GM12878 (cell line): ENCODE measurements around the gene CTSL. TPM values are rescaled to one million over a fixed set of nuclear protein-coding genes. Genes with fewer than 3 reads are reported as not detected.

Experiments
- ATAC-seq: fragments of 200-7000 bp; cut with Tn5 transposase; 3 replicates; pipeline ENCODE4 v1.9.1; 2020; ENCODE audit warnings: mild to moderate bottlenecking, moderate library complexity
- BruUV-seq: library from RNA; stranded (reverse); fragments of 400-500 nt; replicated peaks from 2 replicates; lab custom pipeline; 2021; lab: Mats Ljungman, UMichigan
- CTCF ChIA-PET: fragments of 300-600 bp; sonication (Branson Sonifier 250); formaldehyde crosslinking; extraction: SDS; loops from one replicate; lab custom pipeline; 2021; ENCODE audit warnings: inconsistent platforms; lab: Yijun Ruan, JAX
- POLR2A ChIA-PET: fragments of 350-600 bp; formaldehyde crosslinking; extraction: SDS; loops from one replicate; lab custom pipeline; 2021; ENCODE audit warnings: inconsistent platforms; lab: Charles Lee
- RAD21 ChIA-PET: fragments of 300-600 bp; sonication (Branson Sonifier 250); formaldehyde crosslinking; loops from one replicate; lab custom pipeline; 2023; ENCODE audit warnings: antibody characterized with exemption; ENCODE audit not compliant: unreplicated experiment; lab: Charles Lee
- SMC1A ChIA-PET: fragments of 300-600 bp; sonication (Branson Sonifier 250); formaldehyde crosslinking; loops from one replicate; lab custom pipeline; 2023; ENCODE audit not compliant: unreplicated experiment, uncharacterized antibody; lab: Charles Lee
- DNase-seq: peaks from one replicate; pipeline ENCODE4 v3.0.0-alpha.2; 2011; ENCODE audit warnings: low read depth, low spot score
- FAIRE-seq: peaks from 3 replicates; lab custom pipeline; 2011; peaks lifted over from hg19 to GRCh38; lab: Jason Lieb, UNC
- H2AFZ ChIP-seq: 2 replicates; pipeline ENCODE4 v1.6.0; 2011; ENCODE audit warnings: low read depth, low read length, control low read depth; ENCODE audit not compliant: control insufficient read depth
- H3K27ac ChIP-seq: 2 replicates; pipeline ENCODE4 v1.5.1; 2011; ENCODE audit warnings: control low read depth; ENCODE audit not compliant: control insufficient read depth, insufficient read depth
- H3K27me3 ChIP-seq, 2 experiments: replicated peaks in 1 of 2; 2 replicates each; pipeline versions ENCODE4 v1.6.0 to v1.6.1; 2011; ENCODE audit warnings: low read length in 1 of 2; ENCODE audit not compliant: control insufficient read depth in 2 of 2, insufficient read depth in 2 of 2
- H3K36me3 ChIP-seq, 2 experiments: 2 replicates each; pipeline ENCODE4 v1.5.1; 2011; ENCODE audit warnings: low read length in 1 of 2; ENCODE audit not compliant: control insufficient read depth in 2 of 2, insufficient read depth in 2 of 2
- H3K4me1 ChIP-seq: 2 replicates; pipeline ENCODE4 v1.6.1; 2011; ENCODE audit warnings: mild to moderate bottlenecking, low read length, moderate library complexity, mixed read lengths; ENCODE audit not compliant: control insufficient read depth, insufficient read depth
- H3K4me2 ChIP-seq: 2 replicates; pipeline ENCODE4 v1.6.0; 2011; ENCODE audit warnings: control low read depth; ENCODE audit not compliant: control insufficient read depth, insufficient read depth
- H3K4me3 ChIP-seq: fragments of 200-600 bp; sonication (generic); 2 replicates; pipeline ENCODE4 v1.5.1; 2016
- H3K79me2 ChIP-seq: 2 replicates; pipeline ENCODE4 v1.6.0; 2011; ENCODE audit warnings: low read length; ENCODE audit not compliant: control insufficient read depth, insufficient read depth
- H3K9ac ChIP-seq: 2 replicates; pipeline ENCODE4 v1.8.0; 2011; ENCODE audit warnings: low read length, control low read depth, mixed read lengths; ENCODE audit not compliant: control insufficient read depth, insufficient read depth
- H3K9me3 ChIP-seq: replicated peaks from 3 replicates; pipeline ENCODE4 v1.5.1; 2011; ENCODE audit warnings: mild to moderate bottlenecking, low read length; ENCODE audit not compliant: control insufficient read depth, insufficient read depth
- H4K20me1 ChIP-seq: 2 replicates; pipeline ENCODE4 v1.6.0; 2011; ENCODE audit not compliant: control insufficient read depth, insufficient read depth
- BCL3 ChIP-seq: IDR thresholded peaks from 2 replicates; pipeline ENCODE4 v1.6.1; 2011; ENCODE audit warnings: borderline replicate concordance, low read depth, mild to moderate bottlenecking, moderate library complexity, low read length; ENCODE audit not compliant: insufficient read depth, poor library complexity, severe bottlenecking
- CHD4 ChIP-seq: fragments of 200-600 bp; sonication (generic); IDR thresholded peaks from 2 replicates; pipeline ENCODE4 v1.6.1; 2016; ENCODE audit warnings: mild to moderate bottlenecking
- CREM ChIP-seq: IDR thresholded peaks from 2 replicates; pipeline ENCODE4 v1.6.1; 2014; ENCODE audit warnings: antibody characterized with exemption, low read depth
- CTCF ChIP-seq, 3 experiments: IDR thresholded peaks in 2 of 3; conservative IDR thresholded peaks in 1 of 3; 2 replicates each; pipeline ENCODE4 v1.5.1; 2011; ENCODE audit warnings: low read depth in 3 of 3, low read length in 3 of 3, mild to moderate bottlenecking in 3 of 3, control low read depth in 2 of 3, moderate library complexity in 2 of 3, inconsistent platforms in 1 of 3, mixed read lengths in 1 of 3; ENCODE audit not compliant: control insufficient read depth in 2 of 3, insufficient read depth in 1 of 3; ENCODE audit errors: extremely low read depth in 1 of 3
- E4F1 ChIP-seq: fragments of 450-650 bp; IDR thresholded peaks from 2 replicates; pipeline ENCODE4 v1.6.1; 2018; ENCODE audit warnings: borderline replicate concordance, mild to moderate bottlenecking; ENCODE audit not compliant: partially characterized antibody
- EZH2 ChIP-seq: IDR thresholded peaks from 2 replicates; pipeline ENCODE4 v1.6.1; 2012; ENCODE audit warnings: low read depth, mild to moderate bottlenecking, control low read depth, inconsistent platforms, low read length, borderline replicate concordance; ENCODE audit not compliant: control insufficient read depth
- IRF3 ChIP-seq: fragments of 450-650 bp; IDR thresholded peaks from 2 replicates; pipeline ENCODE4 v1.6.1; 2014; ENCODE audit warnings: mild to moderate bottlenecking
- POLR2A ChIP-seq: IDR thresholded peaks from 2 replicates; pipeline ENCODE4 v1.6.1; 2011; ENCODE audit warnings: low read depth, mild to moderate bottlenecking, low read length
- RBBP5 ChIP-seq: fragments of 200-600 bp; sonication (generic); conservative IDR thresholded peaks from 2 replicates; pipeline ENCODE4 v1.6.1; 2016
- RUNX3 ChIP-seq: IDR thresholded peaks from 2 replicates; pipeline ENCODE4 v1.6.1; 2012; ENCODE audit warnings: low read length, inconsistent platforms
- SKIL ChIP-seq: fragments of 450-650 bp; IDR thresholded peaks from 2 replicates; pipeline ENCODE4 v1.6.1; 2017; ENCODE audit warnings: mild to moderate bottlenecking, low read depth, inconsistent platforms; ENCODE audit not compliant: poor library complexity, severe bottlenecking
- ZNF207 ChIP-seq: fragments of 450-650 bp; IDR thresholded peaks from 2 replicates; pipeline ENCODE4 v1.6.1; 2014; ENCODE audit warnings: antibody characterized with exemption, mild to moderate bottlenecking, borderline replicate concordance
- ZNF384 ChIP-seq: IDR thresholded peaks from 2 replicates; pipeline ENCODE4 v1.6.1; 2012; ENCODE audit warnings: low read depth, mild to moderate bottlenecking, low read length, improper control_type of control experiment, borderline replicate concordance
- WGBS: methylation state at CpG from one replicate; pipeline ENCODE4 v1.1.6; 2016; ENCODE audit warnings: low lambda C conversion rate; ENCODE audit not compliant: insufficient replicate concordance, insufficient coverage; ENCODE audit errors: missing lambda C conversion rate; 5-methylcytosine and 5-hydroxymethylcytosine counted together
- in situ Hi-C: fragments of 300-500 bp; cut with MboI; formaldehyde crosslinking; loops from 9 replicates; pipeline ENCODE4 v1.14.3; 2018; ENCODE audit warnings: mixed read lengths
- intact Hi-C: fragments of 100-400 bp; cut with micrococcal nuclease; formaldehyde crosslinking; loops from one replicate; pipeline ENCODE4 v1.14.2; 2022; ENCODE audit not compliant: unreplicated experiment
- polyA plus RNA-seq, 11 experiments: library from polyadenylated mRNA; depleted of rRNA in 4 of 11; unstranded in 6 of 11; stranded (reverse) in 5 of 11; fragments of >200 nt; fragmentation: Nextera tagmentation in 4 of 11; fragmentation: Illumina TruSeq in 1 of 11; extraction: Ambion mirVana in 4 of 11; extraction: Trizol in 1 of 11; gene quantifications; 1 replicate in 1 of 11; 2 replicates in 10 of 11; pipeline versions ENCODE4 v1.2.1 to v1.2.3, GENCODE V29; 2011 to 2016; ENCODE audit warnings: inconsistent platforms in 2 of 11, missing spikeins in 2 of 11, low read depth in 1 of 11
- total RNA-seq, 4 experiments: library from RNA; depleted of rRNA in 3 of 4; stranded (reverse); fragments of >200 nt in 3 of 4; fragmentation: Illumina TruSeq in 1 of 4; extraction: Trizol in 1 of 4; gene quantifications; 2 replicates each; pipeline versions ENCODE4 v1.2.1 to v1.2.3, GENCODE V29; 2013 to 2021

The CTSL gene
- total and polyA plus RNA-seq, 10 of the 15 experiments (the other 5 are each of a cell fraction or from before 2014, with no cell fraction given): 0.24 to 0.72 TPM; not detected in 8

GRCh38 chr9:87760529-87760928 lies 34.6 kb downstream of the CTSL start:
- Histone ChIP-seq H4K20me1 (no peaks in the 10 kb centered on the region), H3K9me3 (no peaks in the 10 kb centered on the region), H3K9ac (no peak overlapping the region), H3K27ac (no peak overlapping the region), H3K36me3 (no peaks in the 10 kb centered on the region), H3K4me2 (no peak overlapping the region), H3K4me3 (no peak overlapping the region), H2AFZ (no peak overlapping the region), H3K4me1 (no peaks in the 10 kb centered on the region), H3K27me3 (no peaks in the 10 kb centered on the region), H3K79me2 (no peaks in the 10 kb centered on the region)
- RAD21 ChIA-PET: no interaction called here
- intact Hi-C loops (no loop called here), in situ Hi-C loops (no loop called here)
- no peak for FAIRE-seq
- 23% methylated on average over 2 of the region's 2 CpGs for WGBS
- POLR2A ChIA-PET: no interaction called here
- TF ChIP-seq E4F1 (no peak), BCL3 (no peak), CTCF (IDR thresholded peaks at IDR 0.05 in 2 of 3, conservative IDR thresholded peaks at IDR 0.05 in 1 of 3; ENCODE audit: control insufficient read depth in 2 of 3, extremely low read depth in 1 of 3, insufficient read depth in 1 of 3, low read depth in 3 of 3, low read length in 3 of 3) (no peak), CHD4 (no peak), IRF3 (no peak), CREM (no peak), POLR2A (no peak), SKIL (no peak), ZNF384 (no peak), RBBP5 (no peak), ZNF207 (no peak), RUNX3 (no peak), EZH2 (no peak)
- no peak for DNase-seq
- no TSS peak for BruUV-seq
- SMC1A ChIA-PET: no interaction called here
- ATAC-seq: no peak
- CTCF ChIA-PET: no interaction called here
